Dermis microvascular lymphatic vessel endothelial cell (primary cell): ENCODE results near the gene AARS1. TPM values are rescaled to one million over a fixed set of nuclear protein-coding genes. Genes with fewer than 3 reads are reported as not detected.
"Not testable (repeated sequence)": the region's sequence is repeated elsewhere in the genome, so short reads cannot be mapped to it uniquely, and the experiment has no call there.

Source experiments
- DNase-seq, 2 donors: peaks; one replicate each; pipeline versions ENCODE4 v3.0.0 to v3.0.0-alpha.2; 2010; ENCODE audit warnings: low read depth in 2 of 2
- total RNA-seq: library from RNA; depleted of rRNA; stranded (reverse); fragments of >200 nt; gene quantifications from 2 replicates; pipeline ENCODE4 v1.2.1, GENCODE V29; 2014

Gene AARS1
- total RNA-seq, 1 donor from 2014 or later: 91.7 TPM

DNA sequence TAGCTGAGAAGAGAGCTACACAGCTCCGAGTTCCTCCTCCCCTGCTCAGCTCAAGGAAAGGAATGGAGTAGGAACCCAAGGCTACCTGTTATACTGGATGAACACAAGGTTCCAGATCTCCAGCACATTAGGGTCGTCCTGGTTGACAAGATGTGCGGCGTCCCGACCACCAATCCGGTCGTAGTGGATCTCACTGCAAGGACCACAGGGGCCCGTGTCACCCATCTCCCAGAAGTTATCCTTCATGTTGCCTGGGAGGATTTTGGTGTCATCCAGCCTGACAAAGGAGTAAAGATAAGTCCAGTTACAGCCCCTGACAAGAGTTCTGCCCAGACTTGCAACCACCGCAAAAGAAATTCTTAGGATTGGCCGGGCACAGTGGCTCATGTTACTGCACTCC, 17.6 kb downstream of the AARS1 start:
- DNase-seq: no peak

GRCh38 chr16:70270176-70270575, 19.1 kb downstream of the AARS1 start:
- DNase-seq: no peak

DNA sequence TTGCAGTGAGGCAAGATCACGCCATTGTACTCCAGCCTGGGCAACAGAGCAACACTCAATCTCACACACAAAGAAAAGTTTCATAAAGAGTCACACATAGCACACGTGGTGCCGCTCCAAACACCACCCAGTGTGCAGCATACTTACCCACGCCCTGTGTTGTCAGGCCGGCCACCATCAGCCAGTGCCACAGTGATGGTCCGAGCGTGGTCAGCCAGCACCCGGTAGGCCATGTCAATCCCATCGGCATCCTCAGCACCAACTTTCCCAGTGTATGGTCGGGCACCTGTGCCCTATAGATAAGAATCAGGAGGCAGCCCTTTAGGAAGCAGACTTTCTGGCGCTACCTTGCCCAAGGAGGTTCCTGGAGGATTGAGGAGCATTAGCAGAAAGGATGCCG, 19.8 kb downstream of the AARS1 start:
- DNase-seq: no peak

DNA sequence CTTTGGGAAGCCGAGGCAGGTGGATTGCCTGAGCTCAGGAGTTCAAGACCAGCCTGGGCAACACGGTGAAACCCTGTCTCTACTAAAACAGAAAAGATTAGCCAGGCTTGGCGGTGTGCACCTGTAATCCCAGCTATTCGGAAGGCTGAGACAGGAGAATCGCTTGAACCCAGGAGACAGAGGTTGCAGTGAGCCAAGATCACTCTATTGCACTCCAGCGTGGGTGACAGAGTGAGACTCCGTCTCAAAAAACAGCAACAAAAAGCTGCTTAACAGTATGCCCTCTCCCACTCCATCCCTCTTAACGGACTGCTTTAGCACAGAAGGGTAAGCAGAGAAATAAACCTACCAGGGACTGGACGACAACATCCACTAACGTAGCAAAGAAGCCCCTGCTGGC, 21.4 kb downstream of the AARS1 start:
- not testable (repeated sequence) for DNase-seq

GRCh38 chr16:70267516-70267915, 21.8 kb downstream of the AARS1 start:
- DNase-seq: peak; percentile 42 to 71

GRCh38 chr16:70259903-70260302, 29.4 kb downstream of the AARS1 start:
- not testable (repeated sequence) for DNase-seq

DNA sequence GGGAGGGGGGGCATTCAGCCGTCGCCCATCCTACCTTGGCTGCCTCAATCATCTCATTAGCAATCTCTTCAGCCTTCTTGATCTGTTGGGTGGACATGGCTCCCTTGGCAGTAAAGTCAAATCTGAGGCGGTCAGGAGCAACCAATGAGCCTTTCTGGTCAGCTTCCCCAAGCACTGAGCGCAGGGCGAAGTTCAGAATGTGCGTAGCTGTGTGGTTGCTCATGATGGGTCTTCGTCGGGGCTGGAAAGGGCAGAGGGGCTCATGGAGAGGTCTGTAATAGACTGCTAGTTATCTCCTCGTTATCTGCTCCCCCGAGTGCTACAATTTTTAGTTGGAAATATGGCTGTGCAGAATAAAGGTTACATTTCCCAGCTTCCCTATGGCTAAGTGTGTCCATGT, 30.4 kb downstream of the AARS1 start:
- DNase-seq: no peak

GRCh38 chr16:70258065-70258464, 31.2 kb downstream of the AARS1 start:
- no peak for DNase-seq

GRCh38 chr16:70257391-70257790, 31.9 kb downstream of the AARS1 start:
- no peak for DNase-seq

DNA sequence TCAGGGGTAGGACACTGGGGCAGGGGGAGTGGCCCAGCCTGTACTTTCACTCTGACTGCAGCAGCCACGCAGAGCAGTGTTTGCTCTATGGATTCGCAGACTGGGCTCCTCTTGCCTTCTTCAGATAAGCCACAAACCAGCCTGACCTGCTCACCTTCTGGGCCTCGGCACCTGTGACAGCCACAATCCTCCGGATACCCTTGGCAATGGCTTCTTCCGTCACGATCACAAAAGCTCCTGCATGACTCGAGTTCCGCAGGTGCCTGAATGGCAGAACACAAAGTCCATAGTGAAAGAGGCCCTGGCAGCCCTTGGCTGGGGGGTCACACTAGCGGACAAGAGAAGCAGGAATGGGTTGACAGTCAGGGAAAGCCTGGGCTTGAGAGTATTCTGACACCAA, 33.7 kb downstream of the AARS1 start:
- DNase-seq: no peak

- DNase-seq: no peak
Measured at GRCh38 chr16:70254965-70255286, 34.4 kb downstream of the AARS1 start.

DNA sequence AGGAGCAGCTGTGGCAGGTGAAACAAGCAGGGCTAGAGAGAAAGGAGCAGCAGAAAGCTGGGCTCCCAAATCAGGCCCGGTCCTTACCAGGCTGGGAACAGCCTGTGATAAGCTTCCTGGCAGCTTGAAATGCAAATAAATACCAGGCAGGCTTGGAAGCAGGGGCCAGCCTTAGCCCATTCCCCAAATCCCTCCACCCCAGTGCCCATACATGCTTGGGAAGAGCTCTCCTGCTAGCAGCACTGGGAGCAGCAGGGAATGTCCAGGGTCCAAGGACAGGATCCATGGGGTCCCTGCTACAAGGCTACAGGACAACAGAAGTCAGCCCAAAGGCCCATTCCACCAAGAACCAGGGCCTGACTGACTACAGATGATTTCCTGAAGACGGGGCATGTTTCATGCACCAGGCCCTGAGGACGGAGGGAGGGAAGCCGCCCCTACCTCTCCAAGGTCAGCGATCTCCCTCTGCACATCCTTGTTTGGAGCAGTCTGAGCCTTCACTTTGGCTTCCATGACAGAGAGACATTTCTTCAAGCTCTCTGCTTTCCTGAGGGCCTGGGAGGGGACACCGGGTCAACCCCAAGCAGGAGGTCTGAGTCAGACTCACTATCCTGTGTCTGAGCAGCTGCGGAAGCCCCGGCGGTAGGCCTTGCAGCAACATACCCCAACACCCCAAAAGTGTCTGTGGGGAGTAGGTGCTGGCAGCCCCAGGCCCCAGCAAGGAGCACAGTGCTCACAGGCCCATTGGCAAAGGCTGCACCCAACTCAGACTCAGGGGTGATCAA, 34.9 kb downstream of the AARS1 start:
- DNase-seq: peak in 1 of 2 donors; percentile 50

GRCh38 chr16:70253291-70254106, 35.8 kb downstream of the AARS1 start:
- DNase-seq: peak; percentile 11 to 56

GRCh38 chr16:70252355-70252988, 36.8 kb downstream of the AARS1 start:
- peak in 1 of 2 donors; percentile 22 for DNase-seq

DNA sequence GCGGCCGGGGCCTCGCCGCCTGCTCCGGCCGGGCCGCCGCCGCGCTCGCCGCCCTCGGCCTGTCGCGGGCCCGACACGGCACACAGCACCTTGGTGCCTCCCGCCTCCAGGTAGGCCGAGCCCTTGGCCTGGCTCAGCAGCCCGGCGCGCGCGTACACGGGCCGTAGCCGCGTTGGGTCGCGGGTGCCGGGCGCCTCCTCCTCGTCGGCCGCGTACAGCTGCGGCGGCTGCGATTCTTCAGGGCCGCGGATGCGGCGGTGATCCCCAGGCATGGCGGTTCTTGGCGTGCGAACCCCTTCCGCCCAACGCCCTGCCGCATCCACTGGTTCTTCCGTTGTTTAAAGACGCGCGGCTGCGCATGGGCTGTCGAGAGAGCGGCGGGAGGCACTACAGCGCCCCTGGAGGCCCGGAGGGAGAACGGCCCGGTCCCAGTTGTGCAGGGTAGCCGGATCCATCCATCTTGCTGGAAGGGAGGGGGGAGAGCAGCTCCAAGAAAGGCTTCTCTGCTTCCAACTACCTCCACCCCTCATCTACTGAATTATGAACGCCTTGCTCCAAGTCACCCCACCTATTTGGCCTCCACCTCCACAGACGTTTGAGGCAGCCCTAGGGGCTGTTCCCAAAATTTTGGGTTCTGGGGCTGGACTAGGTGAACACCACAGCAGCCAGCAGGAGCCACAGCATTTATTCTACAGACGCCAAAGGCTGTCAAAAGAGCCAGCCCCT, 37.5 kb downstream of the AARS1 start, which contains the start of gene EXOSC6:
Gene EXOSC6, minus strand, starts transcription at position 312 of the 726 bp plus-strand sequence. Its CDS starts 40 bp downstream, at position 272.
- peak; percentile 83 to 95 for DNase-seq

DNA sequence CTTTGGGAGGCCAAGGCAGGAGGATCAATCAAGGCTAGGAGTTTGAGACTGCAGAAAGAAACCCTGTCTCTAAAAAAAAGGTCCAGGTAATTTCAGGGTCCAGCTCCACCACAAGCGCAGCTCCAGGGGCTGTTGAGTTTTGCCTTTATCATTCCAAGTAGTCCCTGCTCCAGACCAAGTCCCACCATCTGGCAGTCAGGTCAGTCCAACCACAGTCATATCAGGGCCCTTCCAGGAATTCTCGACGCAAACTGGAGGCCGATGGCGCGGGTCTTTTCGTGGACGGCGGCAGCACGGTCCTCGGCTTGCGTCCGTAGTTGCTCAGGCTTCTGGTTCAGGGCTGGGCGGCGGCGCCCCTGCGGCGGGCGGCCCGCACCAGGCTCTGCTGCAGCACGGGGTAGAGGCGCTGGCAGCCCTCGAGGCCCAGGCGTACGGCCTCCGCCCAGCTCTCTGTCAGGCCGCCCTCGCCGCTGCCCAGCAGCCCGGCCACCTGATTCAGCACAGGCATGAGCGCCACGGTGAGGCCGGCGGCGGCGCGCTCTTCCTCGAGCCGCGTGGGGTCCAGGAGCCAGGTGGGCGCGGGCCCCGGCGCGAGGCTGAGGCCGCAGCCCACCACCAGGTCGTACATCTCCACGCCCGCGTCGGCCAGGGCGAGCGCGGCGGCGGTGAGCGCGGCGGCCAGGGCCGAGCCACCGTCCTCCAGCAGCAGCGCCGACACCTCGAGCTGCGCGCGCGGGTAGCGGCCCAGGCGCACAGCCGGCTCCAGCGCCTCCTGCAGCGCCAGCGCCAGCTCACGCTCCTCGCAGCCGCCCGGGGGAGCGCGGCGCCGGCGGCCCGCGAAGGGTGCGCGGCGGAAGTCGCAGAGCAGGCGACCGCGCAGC, 38.3 kb downstream of the AARS1 start:
- DNase-seq: peak; percentile 36 to 81

DNA sequence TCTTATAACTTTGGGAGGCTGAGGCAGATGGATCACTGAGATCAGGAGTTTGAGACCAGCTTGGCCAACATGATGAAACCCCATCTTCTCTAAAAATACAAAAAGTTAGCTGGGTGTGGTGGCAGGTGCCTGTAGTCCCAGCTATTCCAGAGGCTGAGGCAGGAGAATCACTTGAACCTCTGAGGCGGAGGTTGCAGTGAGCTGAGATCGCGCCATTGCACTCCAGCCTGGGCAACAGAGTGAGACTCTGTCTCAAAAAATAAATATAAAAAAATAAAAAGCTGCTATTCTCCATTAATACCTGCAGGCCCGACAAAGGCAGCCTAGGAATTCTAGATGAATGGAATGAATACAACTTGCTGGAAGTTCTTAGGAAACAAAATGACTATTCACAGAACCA, 39.6 kb downstream of the AARS1 start:
- DNase-seq: not testable (repeated sequence)

DNA sequence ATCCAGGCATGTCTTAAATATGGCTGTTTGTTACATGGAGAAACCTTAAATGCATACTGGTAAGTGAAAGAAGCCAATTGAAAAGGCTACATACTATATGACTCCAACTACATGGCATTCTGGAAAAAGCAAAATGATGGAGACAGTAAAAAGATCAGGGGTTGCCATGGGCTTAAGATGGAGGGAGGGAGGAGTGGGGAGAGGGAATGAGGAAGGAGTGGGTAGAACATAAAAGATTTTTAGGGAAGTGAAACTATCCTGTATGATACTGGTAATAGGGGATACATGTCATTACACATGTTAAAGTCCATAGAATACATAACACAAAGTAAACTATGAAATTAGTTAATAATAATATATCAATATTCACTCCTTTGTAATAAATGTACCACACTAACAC, 50.5 kb downstream of the AARS1 start:
- DNase-seq: not testable (repeated sequence)

- peak in 1 of 2 donors; percentile 86 for DNase-seq
Measured at GRCh38 chr16:70231831-70232230, 57.5 kb downstream of the AARS1 start.

GRCh38 chr16:70226024-70226423, 63.3 kb downstream of the AARS1 start:
- DNase-seq: not testable (repeated sequence)
